Gastroesophageal sphincter (tissue), 4 donors: ENCODE measurements around the gene CDYL. TPM values are rescaled to one million over a fixed set of nuclear protein-coding genes. Genes with fewer than 3 reads are reported as not detected.

Source experiments
- ATAC-seq: fragments of 150-250 bp; one replicate; pipeline ENCODE4 v1.9.1; 2016; ENCODE audit warnings: mild to moderate bottlenecking, moderate library complexity
- H3K27ac ChIP-seq, 4 donors: fragments of 200-600 bp; sonication (generic) in 3 of 4; 1 replicate in 3 of 4; 2 replicates in 1 of 4; pipeline ENCODE4 v1.5.1; 2016 to 2019
- H3K27me3 ChIP-seq: fragments of 200-600 bp; sonication (generic); one replicate; pipeline ENCODE4 v1.5.1; 2019
- H3K36me3 ChIP-seq, 2 donors: fragments of 200-600 bp; sonication (generic); one replicate each; pipeline ENCODE4 v1.5.1; 2019; ENCODE audit warnings: control low read depth in 1 of 2
- H3K4me1 ChIP-seq, 3 donors: fragments of 200-600 bp; sonication (generic); 1 replicate in 2 of 3; 2 replicates in 1 of 3; pipeline ENCODE4 v1.5.1; 2016 to 2019; ENCODE audit warnings: control low read depth in 2 of 3
- H3K4me3 ChIP-seq, 2 donors: fragments of 200-600 bp; sonication (generic); one replicate each; pipeline ENCODE4 v1.5.1; 2019; ENCODE audit warnings: mild to moderate bottlenecking in 1 of 2, moderate library complexity in 1 of 2
- H3K9me3 ChIP-seq, 3 donors: fragments of 200-600 bp; sonication (generic); one replicate each; pipeline ENCODE4 v1.5.1; 2017 to 2019; ENCODE audit warnings: control low read depth in 2 of 3
- CTCF ChIP-seq, 4 experiments: fragments of 200-600 bp in 2 of 4; fragments of 450-650 bp in 2 of 4; sonication (generic) in 1 of 4; IDR thresholded peaks; one replicate each; pipeline ENCODE4 v1.5.1; 2017 to 2019; ENCODE audit warnings: antibody characterized with exemption in 4 of 4, mild to moderate bottlenecking in 2 of 4, moderate library complexity in 2 of 4
- EP300 ChIP-seq: sonication (generic); formaldehyde crosslinking; IDR thresholded peaks from one replicate; pipeline ENCODE4 v1.6.1; 2017; ENCODE audit warnings: antibody characterized with exemption, mild to moderate bottlenecking
- POLR2A ChIP-seq, 2 donors: fragments of 450-650 bp; IDR thresholded peaks; one replicate each; pipeline ENCODE4 v1.6.1; 2017; ENCODE audit warnings: antibody characterized with exemption in 2 of 2, mild to moderate bottlenecking in 2 of 2, moderate library complexity in 1 of 2
- POLR2AphosphoS5 ChIP-seq: sonication (generic); formaldehyde crosslinking; IDR thresholded peaks from one replicate; pipeline ENCODE4 v1.6.1; 2017; ENCODE audit warnings: antibody characterized with exemption
- WGBS, 2 donors: methylation state at CpG; one replicate each; pipeline ENCODE4 v1.1.5; 2018; ENCODE audit warnings: low coverage in 1 of 2; 5-methylcytosine and 5-hydroxymethylcytosine counted together
- total RNA-seq, 4 donors: library from RNA; depleted of rRNA; stranded (reverse); fragments of >200 nt; gene quantifications; one replicate each; pipeline ENCODE4 v1.1.0, GENCODE V29; 2016

CDYL gene
- total RNA-seq, 4 donors from 2014 or later: 32.0 to 68.3 (median 54.0) TPM

GRCh38 chr6:4979426-4979825 lies 203.2 kb downstream of the CDYL start:
- no peak overlapping the region for H3K27ac ChIP-seq
- H3K36me3 ChIP-seq: no peaks in the 10 kb centered on the region
- 67% methylated on average over 3 of the region's 3 CpGs for WGBS, 2 donors
- no peaks in the 10 kb centered on the region for H3K27me3 ChIP-seq
- no peak for ATAC-seq
- H3K9me3 ChIP-seq: peaks cover 0 to 13% (median 0%) of the 10 kb centered on the region in 3 donors
- H3K4me3 ChIP-seq: no peak overlapping the region
- TF ChIP-seq POLR2A (IDR thresholded peaks at IDR 0.05) (no peak), CTCF (IDR thresholded peaks at IDR 0.05) (no peak), EP300 (no peak)
- H3K4me1 ChIP-seq: peaks cover 0 to 7% (median 0%) of the 10 kb centered on the region in 3 donors

- Histone ChIP-seq H3K9me3 (peaks cover 0 to 13% (median 0%) of the 10 kb centered on the region in 3 donors), H3K4me1 (no peaks in the 10 kb centered on the region), H3K27me3 (no peaks in the 10 kb centered on the region), H3K36me3 (no peaks in the 10 kb centered on the region), H3K4me3 (no peak overlapping the region), H3K27ac (no peak overlapping the region)
- no peak for TF ChIP-seq CTCF (IDR thresholded peaks at IDR 0.05)
- no peak for TF ChIP-seq POLR2AphosphoS5
- no peak for TF ChIP-seq POLR2A (IDR thresholded peaks at IDR 0.05)
- no peak for TF ChIP-seq EP300
- no peak for ATAC-seq
- WGBS, 2 donors: 40 to 84% methylated on average over 3 to 4 of the region's 6 CpGs
These were observed 205.6 kb downstream of the CDYL start for GRCh38 chr6:4981761-4982160.

GRCh38 chr6:4983322-4983721 lies 207.1 kb downstream of the CDYL start:
- Histone ChIP-seq H3K27me3 (no peaks in the 10 kb centered on the region), H3K36me3 (no peaks in the 10 kb centered on the region), H3K4me3 (no peak overlapping the region), H3K27ac (no peak overlapping the region), H3K4me1 (no peaks in the 10 kb centered on the region), H3K9me3 (peaks cover 0 to 13% (median 0%) of the 10 kb centered on the region in 3 donors)
- no peak for ATAC-seq
- 67 to 75% methylated on average over 1 to 2 of the region's 6 CpGs for WGBS, 2 donors
- TF ChIP-seq POLR2AphosphoS5 (no peak), EP300 (no peak), POLR2A (IDR thresholded peaks at IDR 0.05) (no peak), CTCF (IDR thresholded peaks at IDR 0.05) (no peak)

GRCh38 chr6:4986999-4987398 lies 210.8 kb downstream of the CDYL start:
- TF ChIP-seq POLR2AphosphoS5: no peak
- no peak for TF ChIP-seq CTCF (IDR thresholded peaks at IDR 0.05)
- no peak for TF ChIP-seq POLR2A (IDR thresholded peaks at IDR 0.05)
- WGBS, 2 donors: 75 to 80% methylated on average over 1 to 2 of the region's 3 CpGs
- H3K4me1 ChIP-seq: no peaks in the 10 kb centered on the region
- no peaks in the 10 kb centered on the region for H3K36me3 ChIP-seq
- H3K27ac ChIP-seq: no peak overlapping the region
- H3K9me3 ChIP-seq: no peaks in the 10 kb centered on the region
- no peaks in the 10 kb centered on the region for H3K27me3 ChIP-seq
- H3K4me3 ChIP-seq: no peak overlapping the region
- no peak for ATAC-seq

GRCh38 chr6:4987432-4987831 lies 211.2 kb downstream of the CDYL start:
- 81 to 92% methylated on average over 2 to 4 of the region's 4 CpGs for WGBS, 2 donors
- H3K27ac ChIP-seq: no peak overlapping the region
- H3K9me3 ChIP-seq: no peaks in the 10 kb centered on the region
- TF ChIP-seq CTCF (IDR thresholded peaks at IDR 0.05) (no peak), POLR2A (IDR thresholded peaks at IDR 0.05) (no peak)
- no peak for ATAC-seq
- H3K27me3 ChIP-seq: no peaks in the 10 kb centered on the region
- H3K4me3 ChIP-seq: no peak overlapping the region
- no peaks in the 10 kb centered on the region for H3K4me1 ChIP-seq
- no peaks in the 10 kb centered on the region for H3K36me3 ChIP-seq
